SH-SY5Y (cell line): ENCODE results near the gene RGS19.

Experiments
- GATA2 ChIP-seq: IDR thresholded peaks from 2 replicates; pipeline ENCODE4 v1.6.1; 2011; ENCODE audit warnings: mild to moderate bottlenecking, low read depth, low read length
- GATA3 ChIP-seq: IDR thresholded peaks from 2 replicates; pipeline ENCODE4 v1.6.1; 2011; ENCODE audit warnings: low read depth, mild to moderate bottlenecking, low read length, moderate library complexity

- TF ChIP-seq GATA2 (no peak), GATA3 (no peak)
Observed at GRCh38 chr20:64077876-64078551, 1.3 kb downstream of the RGS19 start.
